SK-N-SH (cell line): ENCODE results near the gene KRTAP1-1.

Source experiments
- CTCF ChIP-seq: fragments of 200-600 bp; sonication (generic); IDR thresholded peaks from 2 replicates; pipeline ENCODE4 v1.6.1; 2017; ENCODE audit warnings: antibody characterized with exemption, mild to moderate bottlenecking, moderate library complexity
- EP300 ChIP-seq, 2 experiments: IDR thresholded peaks; 2 replicates each; pipeline versions ENCODE4 v1.4.0 to v1.6.1; 2012; ENCODE audit warnings: borderline replicate concordance in 1 of 2, low read depth in 1 of 2, low read length in 1 of 2
- MXI1 ChIP-seq: IDR thresholded peaks from 2 replicates; pipeline ENCODE4 v1.6.1; 2012; ENCODE audit warnings: mild to moderate bottlenecking, low read depth, low read length, improper control_type of control experiment
- RAD21 ChIP-seq: IDR thresholded peaks from 2 replicates; pipeline ENCODE4 v1.6.1; 2012; ENCODE audit warnings: mild to moderate bottlenecking, low read length
- RFX5 ChIP-seq: IDR thresholded peaks from 2 replicates; pipeline ENCODE4 v1.6.1; 2012; ENCODE audit warnings: mild to moderate bottlenecking, improper control_type of control experiment, low read length
- RXRA ChIP-seq: IDR thresholded peaks from 2 replicates; pipeline ENCODE4 v1.4.0; 2012; ENCODE audit warnings: low read depth, mild to moderate bottlenecking, borderline replicate concordance
- TEAD4 ChIP-seq: IDR thresholded peaks from 2 replicates; pipeline ENCODE4 v1.4.0; 2012; ENCODE audit warnings: mild to moderate bottlenecking, borderline replicate concordance; ENCODE audit not compliant: insufficient read depth

GRCh38 chr17:40992666-40993065 is 48.6 kb downstream of the KRTAP1-1 start:
- TF ChIP-seq CTCF: no peak
- TF ChIP-seq MXI1: no peak
- TF ChIP-seq EP300 (IDR thresholded peaks at IDR 0.05; ENCODE audit: borderline replicate concordance in 1 of 2, low read depth in 1 of 2, low read length in 1 of 2): no peak
- no peak for TF ChIP-seq RFX5
- TF ChIP-seq RAD21: no peak
- TF ChIP-seq RXRA: no peak
- TF ChIP-seq TEAD4: no peak
